ENCODE measurements around the gene ZFP82.

Gene ZFP82

GRCh38 chr19:36363845-36364244, 54.6 kb downstream of the ZFP82 start:
- no peak for DNase-seq
